GM12891 (cell line): ENCODE data around the gene PRADC1.

Experiments
- PAX5 ChIP-seq: IDR thresholded peaks from 2 replicates; pipeline ENCODE4 v1.6.1; 2011; ENCODE audit warnings: low read length, moderate library complexity, mild to moderate bottlenecking; ENCODE audit not compliant: insufficient read depth, severe bottlenecking
- POLR2A ChIP-seq: IDR thresholded peaks from 2 replicates; pipeline ENCODE4 v1.6.1; 2011; ENCODE audit warnings: low read depth, low read length, control low read depth
- POLR2AphosphoS5 ChIP-seq: IDR thresholded peaks from 2 replicates; pipeline ENCODE4 v1.6.1; 2011; ENCODE audit warnings: low read depth, low read length, control low read depth
- POU2F2 ChIP-seq: IDR thresholded peaks from 2 replicates; pipeline ENCODE4 v1.6.1; 2011; ENCODE audit warnings: low read depth, mild to moderate bottlenecking, control low read depth, low read length, moderate library complexity

DNA sequence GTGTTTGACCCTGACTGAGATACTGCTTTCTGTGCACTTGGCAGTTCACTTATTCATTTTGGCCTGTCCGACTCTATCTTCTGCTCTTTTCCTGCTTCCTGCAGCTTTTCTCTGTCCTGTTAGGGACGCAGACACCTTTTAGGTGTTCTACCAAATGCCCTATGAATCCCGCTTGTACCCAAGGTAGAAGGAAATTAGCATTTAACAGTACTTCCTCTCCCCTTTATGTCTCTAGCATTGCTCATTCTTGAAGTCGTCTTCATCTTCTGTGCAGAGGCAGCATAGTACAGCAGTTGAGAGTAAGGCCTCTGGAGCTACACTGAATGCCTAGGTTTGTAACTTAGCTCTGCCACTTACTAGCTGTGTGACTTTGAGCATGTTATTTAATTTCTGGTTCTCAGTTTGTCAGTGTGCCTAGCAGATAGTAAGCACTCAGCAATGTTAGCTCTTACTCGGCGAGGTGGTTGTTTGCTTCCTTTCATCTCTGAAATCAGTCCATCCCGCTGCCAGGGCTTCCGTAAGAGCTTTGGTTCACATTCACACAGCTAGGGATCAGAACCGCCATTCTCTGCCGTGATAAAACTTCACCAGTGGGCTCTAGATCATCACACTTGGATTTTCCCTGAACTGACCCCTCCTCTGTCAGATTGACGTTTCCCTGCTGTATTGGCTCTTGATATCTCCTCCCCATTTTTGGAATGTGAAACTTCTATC, 2.4 kb upstream of the PRADC1 start:
- TF ChIP-seq PAX5: no peak
- no peak for TF ChIP-seq POU2F2
- TF ChIP-seq POLR2A: no peak
- TF ChIP-seq POLR2AphosphoS5: no peak; the same call in 1 of the 2 replicates
